HepG2 (cell line): Measurements from ENCODE around the gene PANK4.

Experiments used
- EZH2 ChIP-seq: conservative IDR thresholded peaks from 2 replicates; pipeline ENCODE4 v1.6.1; 2012; ENCODE audit warnings: mild to moderate bottlenecking, low read depth, low read length, moderate library complexity
- SNAPC4 ChIP-seq: sonication (generic); formaldehyde crosslinking; IDR thresholded peaks from 2 replicates; pipeline ENCODE4 v1.4.0; 2020; ENCODE audit warnings: mild to moderate bottlenecking, missing genetic modification reagents
- YY1 ChIP-seq: IDR thresholded peaks from 2 replicates; pipeline ENCODE4 v1.6.1; 2011; ENCODE audit warnings: low read length, low read depth, moderate library complexity, mild to moderate bottlenecking; ENCODE audit not compliant: insufficient read depth, insufficient replicate concordance

DNA sequence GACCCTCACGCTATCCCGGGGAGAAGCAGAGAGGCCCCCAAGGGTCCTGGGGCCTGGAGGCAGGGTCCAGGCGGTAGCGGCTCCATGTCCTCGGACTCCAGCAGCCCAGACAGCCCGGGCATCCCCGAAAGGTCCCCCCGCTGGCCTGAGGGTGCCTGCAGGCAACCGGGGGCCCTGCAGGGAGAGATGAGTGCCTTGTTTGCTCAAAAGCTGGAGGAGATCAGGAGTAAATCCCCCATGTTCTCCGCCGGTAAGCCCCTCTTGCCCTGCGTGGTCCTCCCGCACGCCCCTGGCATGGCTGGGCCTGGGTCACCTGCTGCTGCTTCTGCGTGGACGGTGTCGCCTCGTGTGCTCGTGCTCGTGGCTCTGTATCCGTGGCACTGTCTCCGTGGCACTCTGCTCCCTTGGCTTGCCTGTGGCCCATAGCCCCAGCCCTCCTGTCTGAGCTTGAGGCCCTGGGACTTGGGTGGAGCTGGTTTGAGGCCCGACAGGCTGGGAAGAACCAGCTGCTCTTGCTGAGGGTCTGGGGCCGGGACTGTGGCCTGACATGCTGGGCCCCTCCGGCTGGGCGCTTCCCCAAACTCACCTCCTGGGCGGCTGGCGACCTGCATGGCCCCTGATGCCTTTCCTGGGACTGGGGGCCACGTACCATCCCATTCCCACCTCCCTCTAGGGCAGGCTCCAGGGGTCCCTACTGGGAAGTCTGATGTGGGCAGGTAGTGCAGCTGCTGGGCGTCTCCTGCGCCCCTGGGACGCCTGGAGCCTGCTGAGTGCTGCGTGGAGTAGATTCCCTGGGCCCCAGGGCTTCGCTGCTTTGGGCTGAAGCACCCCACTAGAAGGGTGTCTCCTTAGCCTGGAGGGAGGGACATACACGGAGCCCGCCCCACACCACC is 23.5 kb downstream of the PANK4 start:
- TF ChIP-seq EZH2 (no peak), SNAPC4 (CRISPR knock-in tag) (no peak), YY1 (no peak)
